Heart right ventricle (tissue), 16 donors: ENCODE results near the gene CA12. TPM values are rescaled to one million over a fixed set of nuclear protein-coding genes. Genes with fewer than 3 reads are reported as not detected.
A peak's percentile ranks its signal among the peaks of the same experiment; 100 is the strongest.
"Not testable (repeated sequence)": the region's sequence is repeated elsewhere in the genome, so short reads cannot be mapped to it uniquely, and the experiment has no call there.

Source experiments
- ATAC-seq, 8 donors: fragments of 200-7000 bp; cut with Tn5 transposase; one replicate each; pipeline ENCODE4 v1.9.1; 2020; ENCODE audit warnings: mild to moderate bottlenecking in 8 of 8, moderate library complexity in 8 of 8, moderate number of reproducible peaks in 1 of 8
- DNase-seq, 2 donors: peaks; one replicate each; pipeline ENCODE4 v3.0.0-alpha.2; 2020
- H3K27ac ChIP-seq, 10 donors: fragments of 200-600 bp; sonication (generic) in 2 of 10; one replicate each; pipeline versions ENCODE4 v1.5.0 to v1.8.0; 2020 to 2022; ENCODE audit warnings: mild to moderate bottlenecking in 3 of 10
- H3K27me3 ChIP-seq, 7 donors: fragments of 200-600 bp; one replicate each; pipeline ENCODE4 v1.8.0; 2021 to 2022; ENCODE audit warnings: mild to moderate bottlenecking in 2 of 7
- H3K36me3 ChIP-seq, 9 donors: fragments of 200-600 bp; sonication (generic) in 1 of 9; one replicate each; pipeline versions ENCODE4 v1.5.0 to v1.8.0; 2020 to 2022; ENCODE audit warnings: mild to moderate bottlenecking in 2 of 9
- H3K4me1 ChIP-seq, 9 donors: fragments of 200-600 bp; sonication (generic) in 1 of 9; one replicate each; pipeline versions ENCODE4 v1.5.0 to v1.8.0; 2020 to 2022; ENCODE audit warnings: mild to moderate bottlenecking in 4 of 9
- H3K4me3 ChIP-seq, 10 donors: fragments of 200-600 bp; sonication (generic) in 2 of 10; one replicate each; pipeline versions ENCODE4 v1.5.0 to v1.8.0; 2020 to 2022; ENCODE audit warnings: mild to moderate bottlenecking in 7 of 10, moderate library complexity in 2 of 10
- H3K9me3 ChIP-seq, 11 donors: fragments of 200-600 bp in 10 of 11; sonication (generic) in 2 of 11; one replicate each; pipeline versions ENCODE4 v1.5.0 to v1.8.0; 2013 to 2022; ENCODE audit warnings: mild to moderate bottlenecking in 2 of 11, control low read depth in 1 of 11, moderate library complexity in 1 of 11
- whole genome bisulfite sequencing, 2 donors: extraction: QIAGEN DNeasy Blood & Tissue Kit; methylation state at CpG; one replicate each; pipeline ENCODE4 v1.1.7; 2013; ENCODE audit warnings: inconsistent platforms in 1 of 2; 5-methylcytosine and 5-hydroxymethylcytosine counted together
- intact Hi-C, 10 donors: fragments of 100-400 bp; cut with DNase I; formaldehyde crosslinking; loops; one replicate each; pipeline versions ENCODE4 v1.11.1 to v1.14.2; 2022
- polyA plus RNA-seq, 2 donors: library from polyadenylated mRNA; stranded (reverse); fragments of 200-250 nt; gene quantifications; one replicate each; pipeline ENCODE4 v1.2.3, GENCODE V29; 2013
- total RNA-seq, 10 donors: library from RNA; stranded (reverse); fragmentation: NEBNext Ultra II Directional in 3 of 10; extraction: Animal tissue kit (Norgen Biotek cat#: 25700) in 3 of 10; gene quantifications; one replicate each; pipeline versions ENCODE4 v1.2.1 to v1.2.4, GENCODE V29; 2021 to 2023
- TF ChIP-seq, protein P1 (sequence below), 9 donors: fragments of 200-600 bp; sonication (generic) in 2 of 9; IDR thresholded peaks; one replicate each; pipeline versions ENCODE4 v1.5.0 to v1.8.0; 2021 to 2022; ENCODE audit warnings: antibody characterized with exemption in 9 of 9, mild to moderate bottlenecking in 5 of 9, moderate library complexity in 1 of 9
- donor health status: Arrhythmogenic right ventricular cardiomyopathy.
- donor health status: ischemic (EF 13 %, LVEDD 7.1; RV severe dilation, severe dysfunction).
- donor health status: healthy with polysubstance abuse.
- donor health status: DM: no; HTN: yes; CAD: no.
- donor health status: DM: no; HTN: no; CAD: no.
- donor health status: ischemic (EF 25% LVEDD 6.9; RV normal size, moderate dysfunction).
- donor health status: ischemic (EF 25% LVEDD 5.7; RV mildly dilated, moderate dysfunction).
- donor health status: healthy.
- donor health status: DM: yes; HTN: yes; CAD: no.
- donor health status: Ischemic cardiomyopathy.
- donor health status: ischemic (EF 35%, LVEDD 5.7; RV mildly dilated, moderate dysfunction).
- donor health status: nonischemic (EF 11% LVEDD 7.7; RV severe dilation, severe dysfunction).
- donor health status: DM: yes; HTN: yes; CAD: no.
- donor health status: PGD.
- donor health status: ischemic (EF 29% LVEDD 5.4; RV normal size, mild dysfunction).
- donor health status: nonischemic (EF 23%, LVEDD 6.1; RV moderate dilation, normal function).

CA12 gene
- total and polyA plus RNA-seq, 12 donors, result 0.07 to 1.3 (median 0.15) TPM; not detected in 1

DNA sequence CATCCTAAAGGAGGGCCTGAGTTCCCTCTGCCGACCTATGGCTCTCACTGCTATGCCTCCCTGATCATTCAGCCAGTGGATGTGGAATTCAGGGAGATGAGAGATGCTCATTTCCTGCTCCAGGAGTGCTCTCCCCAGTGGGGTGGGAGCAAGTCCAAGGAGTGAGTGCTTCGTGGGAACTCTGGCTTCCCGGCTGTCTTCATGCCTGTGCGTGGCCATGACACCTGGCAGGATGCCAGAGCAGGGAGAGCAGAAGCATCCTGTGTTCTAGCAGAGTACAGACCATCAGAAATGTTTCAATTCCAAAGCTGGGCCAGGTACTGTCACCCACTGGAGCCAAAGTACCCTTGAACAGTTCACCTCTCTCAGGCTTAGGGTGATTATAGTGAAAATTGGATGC lies 59.1 kb downstream of the CA12 start:
- Histone ChIP-seq H3K27me3 (no peaks in the 10 kb centered on the region), H3K36me3 (no peaks in the 10 kb centered on the region), H3K9me3 (no peaks in the 10 kb centered on the region), H3K27ac (no peak overlapping the region), H3K4me1 (no peaks in the 10 kb centered on the region), H3K4me3 (no peak overlapping the region)
- intact Hi-C loops, result no loop called here
- 13 to 17% methylated on average over 4 of the region's 4 CpGs for WGBS, 2 donors
- ATAC-seq (peak in 5 of 8 donors; percentile 16 to 68 (median 49)), DNase-seq (peak; percentile 26 to 52)
- TF ChIP-seq, protein P1, sequence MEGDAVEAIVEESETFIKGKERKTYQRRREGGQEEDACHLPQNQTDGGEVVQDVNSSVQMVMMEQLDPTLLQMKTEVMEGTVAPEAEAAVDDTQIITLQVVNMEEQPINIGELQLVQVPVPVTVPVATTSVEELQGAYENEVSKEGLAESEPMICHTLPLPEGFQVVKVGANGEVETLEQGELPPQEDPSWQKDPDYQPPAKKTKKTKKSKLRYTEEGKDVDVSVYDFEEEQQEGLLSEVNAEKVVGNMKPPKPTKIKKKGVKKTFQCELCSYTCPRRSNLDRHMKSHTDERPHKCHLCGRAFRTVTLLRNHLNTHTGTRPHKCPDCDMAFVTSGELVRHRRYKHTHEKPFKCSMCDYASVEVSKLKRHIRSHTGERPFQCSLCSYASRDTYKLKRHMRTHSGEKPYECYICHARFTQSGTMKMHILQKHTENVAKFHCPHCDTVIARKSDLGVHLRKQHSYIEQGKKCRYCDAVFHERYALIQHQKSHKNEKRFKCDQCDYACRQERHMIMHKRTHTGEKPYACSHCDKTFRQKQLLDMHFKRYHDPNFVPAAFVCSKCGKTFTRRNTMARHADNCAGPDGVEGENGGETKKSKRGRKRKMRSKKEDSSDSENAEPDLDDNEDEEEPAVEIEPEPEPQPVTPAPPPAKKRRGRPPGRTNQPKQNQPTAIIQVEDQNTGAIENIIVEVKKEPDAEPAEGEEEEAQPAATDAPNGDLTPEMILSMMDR (IDR thresholded peaks at IDR 0.05), result no peak

DNA sequence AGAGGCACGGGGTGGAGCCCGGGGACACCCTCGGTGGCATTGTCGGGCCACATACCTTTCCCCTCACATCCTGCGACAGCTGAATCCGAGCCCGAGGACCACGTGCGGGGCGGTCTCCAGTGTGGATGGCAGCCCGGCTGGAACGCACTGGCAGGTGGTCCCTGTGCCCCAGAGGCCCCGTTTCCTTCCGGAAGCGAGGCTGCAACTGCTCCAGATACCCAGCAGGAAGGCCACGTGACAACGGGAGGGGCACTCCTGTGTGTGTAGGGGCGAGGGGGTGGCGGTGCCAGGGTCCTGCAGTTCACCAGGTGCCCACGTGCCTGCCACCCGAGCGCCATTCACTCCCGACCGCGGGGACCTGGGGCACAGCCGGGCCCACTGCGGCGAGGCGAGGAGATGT lies 60.2 kb downstream of the CA12 start:
- DNase-seq, result no peak
- Histone ChIP-seq H3K9me3 (no peaks in the 10 kb centered on the region), H3K4me3 (no peak overlapping the region), H3K27me3 (no peaks in the 10 kb centered on the region), H3K4me1 (no peaks in the 10 kb centered on the region), H3K36me3 (no peaks in the 10 kb centered on the region), H3K27ac (no peak overlapping the region)
- no peak for ATAC-seq
- TF ChIP-seq, protein P1 (IDR thresholded peaks at IDR 0.05), result no peak
- intact Hi-C loops, result no loop called here
- WGBS, 2 donors, result 95% methylated on average over 29 of the region's 29 CpGs

DNA sequence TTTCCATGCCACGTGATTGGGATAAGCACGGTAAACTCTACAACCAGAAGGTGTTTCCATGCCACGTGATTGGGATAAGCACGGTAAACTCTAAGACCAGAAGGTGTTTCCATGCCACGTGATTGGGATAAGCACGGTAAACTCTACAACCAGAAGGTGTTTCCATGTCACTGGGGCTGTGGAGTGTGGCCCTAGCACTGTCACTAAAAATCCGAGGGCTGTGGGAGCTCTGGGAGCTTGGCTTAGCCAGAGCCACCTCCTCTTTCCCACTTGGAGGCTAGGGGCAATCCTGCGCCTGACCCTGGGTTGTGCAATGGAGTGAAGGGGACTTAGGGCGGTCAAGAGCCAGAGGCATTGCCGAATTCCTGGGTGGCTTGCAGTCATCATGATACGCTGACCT lies 60.7 kb downstream of the CA12 start:
- WGBS, 2 donors, result 92 to 96% methylated on average over 7 to 8 of the region's 11 CpGs
- H3K27ac ChIP-seq, H3K36me3 ChIP-seq, H3K4me3 ChIP-seq, intact Hi-C loops, H3K27me3 ChIP-seq, DNase-seq, H3K4me1 ChIP-seq, H3K9me3 ChIP-seq, ATAC-seq: not testable (repeated sequence)

DNA sequence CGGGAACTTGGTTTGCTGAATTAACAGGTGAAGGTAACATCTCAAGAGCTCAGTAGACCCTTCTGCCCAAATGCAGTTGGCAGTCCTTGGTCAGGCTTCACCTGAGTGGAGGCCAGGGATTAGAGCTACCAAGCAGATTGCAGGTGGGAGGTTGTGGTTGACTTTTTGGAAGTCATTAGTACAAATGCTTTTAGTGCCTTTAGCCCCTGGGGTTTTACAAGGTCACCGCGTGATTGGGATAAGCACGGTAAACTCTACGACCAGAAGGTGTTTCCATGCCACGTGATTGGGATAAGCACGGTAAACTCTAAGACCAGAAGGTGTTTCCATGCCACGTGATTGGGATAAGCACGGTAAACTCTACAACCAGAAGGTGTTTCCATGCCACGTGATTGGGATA lies 61.2 kb downstream of the CA12 start:
- not testable (repeated sequence) for H3K9me3 ChIP-seq, H3K27me3 ChIP-seq
- 97 to 98% methylated on average over 8 of the region's 10 CpGs for WGBS, 2 donors

DNA sequence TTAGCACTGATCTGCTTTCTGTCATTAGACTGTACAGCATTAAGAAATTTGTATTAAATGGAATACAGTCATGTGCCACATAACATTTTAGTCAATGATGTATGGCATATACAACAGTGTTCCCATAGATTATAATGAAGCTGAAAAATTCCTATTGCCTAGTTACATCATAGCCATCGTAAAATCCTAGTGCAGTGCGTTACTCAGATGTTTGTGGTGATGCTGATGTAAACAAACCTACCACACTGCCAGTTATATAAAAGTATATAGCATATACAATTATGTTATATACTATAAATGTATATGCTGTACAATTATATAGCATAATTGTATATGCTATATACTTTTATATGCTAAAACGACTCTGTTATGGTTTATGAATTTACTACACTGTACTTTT lies 62.6 kb downstream of the CA12 start:
- Histone ChIP-seq H3K27ac (no peak overlapping the region), H3K9me3 (no peaks in the 10 kb centered on the region), H3K36me3 (no peaks in the 10 kb centered on the region), H3K4me3 (no peak overlapping the region), H3K4me1 (no peaks in the 10 kb centered on the region), H3K27me3 (no peaks in the 10 kb centered on the region)
- DNase-seq (no peak), ATAC-seq (no peak)
- TF ChIP-seq, protein P1 (IDR thresholded peaks at IDR 0.05), result no peak
- 94% methylated on average over 3 of the region's 3 CpGs for WGBS, 2 donors
- intact Hi-C loops, result no loop called here

More for the DNA sequence above, 61.2 kb downstream of the CA12 start:
- ATAC-seq, DNase-seq, H3K4me1 ChIP-seq, H3K36me3 ChIP-seq, intact Hi-C loops, H3K4me3 ChIP-seq, H3K27ac ChIP-seq: not testable (repeated sequence)

DNA sequence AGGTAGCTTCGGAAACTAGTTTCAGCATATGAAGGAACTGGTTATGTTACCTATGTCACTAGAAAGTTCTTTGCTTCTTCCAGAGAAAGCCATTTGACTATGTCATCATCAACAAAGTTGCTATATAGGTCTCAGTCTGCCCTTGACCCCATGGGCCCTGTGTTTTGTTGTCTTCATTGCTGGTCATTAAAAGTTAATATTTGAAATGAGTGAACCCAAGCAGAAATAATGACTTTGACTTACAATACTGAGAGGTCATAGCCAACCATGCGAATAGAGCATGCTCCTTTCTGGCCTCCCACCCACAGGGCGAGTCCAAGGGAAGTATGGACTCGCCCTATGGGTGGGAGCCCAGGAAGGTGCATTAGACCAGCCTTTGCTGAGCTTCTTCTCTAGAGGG lies 63.3 kb downstream of the CA12 start:
- H3K36me3 ChIP-seq, result no peaks in the 10 kb centered on the region
- H3K9me3 ChIP-seq, result no peaks in the 10 kb centered on the region
- no peaks in the 10 kb centered on the region for H3K27me3 ChIP-seq
- H3K4me1 ChIP-seq, result no peaks in the 10 kb centered on the region
- DNase-seq (no peak), ATAC-seq (no peak)
- TF ChIP-seq, protein P1 (IDR thresholded peaks at IDR 0.05), result no peak
- intact Hi-C loops, result no loop called here
- H3K27ac ChIP-seq, result no peak overlapping the region
- no peak overlapping the region for H3K4me3 ChIP-seq
- 97 to 98% methylated on average over 4 of the region's 4 CpGs for WGBS, 2 donors
